Type B pancreatic cell (in vitro differentiated cells): ENCODE data around the gene TCF7L1. TPM values are rescaled to one million over a fixed set of nuclear protein-coding genes. Genes with fewer than 3 reads are reported as not detected.

Experiments used
- DNase-seq: peaks from one replicate; pipeline ENCODE4 v3.0.0; 2021; ENCODE audit warnings: mixed read lengths; ENCODE audit not compliant: unreplicated experiment; ENCODE audit errors: extremely low spot score
- H3K27ac Mint-ChIP-seq: 2 replicates; pipeline ENCODE4 v1.8.0; 2021; ENCODE audit warnings: mild to moderate bottlenecking, mixed read lengths
- H3K27me3 Mint-ChIP-seq: 2 replicates; pipeline ENCODE4 v1.8.0; 2021; ENCODE audit warnings: mixed read lengths
- H3K36me3 Mint-ChIP-seq: 2 replicates; pipeline ENCODE4 v1.8.0; 2021; ENCODE audit warnings: mixed read lengths
- H3K4me1 Mint-ChIP-seq: one replicate; pipeline ENCODE4 v1.8.0; 2021; ENCODE audit warnings: mixed read lengths; ENCODE audit not compliant: unreplicated experiment
- H3K4me3 Mint-ChIP-seq: 2 replicates; pipeline ENCODE4 v1.8.0; 2021; ENCODE audit warnings: mild to moderate bottlenecking, mixed read lengths
- H3K9me3 Mint-ChIP-seq: 2 replicates; pipeline ENCODE4 v1.8.0; 2021; ENCODE audit warnings: mixed read lengths
- CTCF ChIP-seq: fragments of 200-600 bp; sonication (generic); conservative IDR thresholded peaks from 2 replicates; pipeline ENCODE4 v1.5.0; 2021; ENCODE audit warnings: antibody characterized with exemption, mild to moderate bottlenecking
- total RNA-seq: library from RNA; stranded (reverse); gene quantifications from 2 replicates; pipeline ENCODE4 v1.2.1, GENCODE V29; 2021; ENCODE audit warnings: low replicate concordance

Gene TCF7L1
- total RNA-seq, 1 donor from 2014 or later: 32.4 TPM

- Mint-ChIP-seq H3K4me3 (peak overlapping the region; percentile 3), H3K9me3 (no peaks in the 10 kb centered on the region), H3K36me3 (peaks cover 22% of the 10 kb centered on the region), H3K4me1 (peaks cover 61% of the 10 kb centered on the region), H3K27me3 (peaks cover 4% of the 10 kb centered on the region), H3K27ac (no peak overlapping the region)
- no peak for DNase-seq
- TF ChIP-seq CTCF: no peak
Measured at GRCh38 chr2:85242321-85242720, 109.1 kb downstream of the TCF7L1 start.

- no peaks in the 10 kb centered on the region for H3K9me3 Mint-ChIP-seq
- no peaks in the 10 kb centered on the region for H3K27me3 Mint-ChIP-seq
- peak overlapping the region; percentile 38 for H3K27ac Mint-ChIP-seq
- peak; percentile 75 for TF ChIP-seq CTCF
- H3K4me3 Mint-ChIP-seq: no peak overlapping the region
- H3K36me3 Mint-ChIP-seq: peaks cover 15% of the 10 kb centered on the region
- H3K4me1 Mint-ChIP-seq: peaks cover 57% of the 10 kb centered on the region
- no peak for DNase-seq
Measured at GRCh38 chr2:85243101-85244072, 110.2 kb downstream of the TCF7L1 start.

GRCh38 chr2:85244828-85245227 is 111.6 kb downstream of the TCF7L1 start:
- Mint-ChIP-seq H3K9me3 (no peaks in the 10 kb centered on the region), H3K27me3 (no peaks in the 10 kb centered on the region), H3K27ac (no peak overlapping the region), H3K4me1 (peaks cover 70% of the 10 kb centered on the region), H3K4me3 (no peak overlapping the region), H3K36me3 (peaks cover 13% of the 10 kb centered on the region)
- TF ChIP-seq CTCF: no peak
- no peak for DNase-seq

GRCh38 chr2:85245891-85246290 is 112.7 kb downstream of the TCF7L1 start:
- Mint-ChIP-seq H3K36me3 (peaks cover 13% of the 10 kb centered on the region), H3K27ac (no peak overlapping the region), H3K4me3 (no peak overlapping the region), H3K9me3 (no peaks in the 10 kb centered on the region), H3K27me3 (no peaks in the 10 kb centered on the region), H3K4me1 (peaks cover 69% of the 10 kb centered on the region)
- DNase-seq: no peak
- no peak for TF ChIP-seq CTCF

GRCh38 chr2:85246348-85246747 is 113.2 kb downstream of the TCF7L1 start:
- no peaks in the 10 kb centered on the region for H3K9me3 Mint-ChIP-seq

More at GRCh38 chr2:85246348-85246747, 113.2 kb downstream of the TCF7L1 start:
- Mint-ChIP-seq H3K36me3 (peaks cover 13% of the 10 kb centered on the region), H3K4me3 (no peak overlapping the region), H3K27me3 (no peaks in the 10 kb centered on the region), H3K27ac (no peak overlapping the region), H3K4me1 (peaks cover 70% of the 10 kb centered on the region)
- TF ChIP-seq CTCF: no peak
- DNase-seq: no peak
